H9 (cell line): ENCODE data around the gene PYROXD2. TPM values are rescaled to one million over a fixed set of nuclear protein-coding genes. Genes with fewer than 3 reads are reported as not detected.

Experiments
- DNase-seq: peaks from one replicate; pipeline ENCODE4 v3.0.0-alpha.2; 2017
- H2AFZ ChIP-seq: one replicate; pipeline ENCODE4 v1.6.1; 2013; ENCODE audit warnings: mild to moderate bottlenecking, low read length, control low read depth, moderate library complexity
- H2AK5ac ChIP-seq: 2 replicates; pipeline ENCODE4 v1.6.1; 2013; ENCODE audit warnings: low read length, control low read depth, mixed read lengths; ENCODE audit not compliant: insufficient read length
- H2BK120ac ChIP-seq: one replicate; pipeline ENCODE4 v1.6.1; 2013; ENCODE audit warnings: low read depth, mild to moderate bottlenecking, low read length, control low read depth, inconsistent platforms; ENCODE audit not compliant: poor library complexity, severe bottlenecking
- H2BK12ac ChIP-seq: 2 replicates; pipeline ENCODE4 v1.6.1; 2013; ENCODE audit warnings: low read length, control low read depth, mixed read lengths, low read depth; ENCODE audit not compliant: insufficient read length
- H2BK15ac ChIP-seq: 2 replicates; pipeline ENCODE4 v1.6.1; 2013; ENCODE audit warnings: low read depth, low read length, control low read depth
- H2BK20ac ChIP-seq: one replicate; pipeline ENCODE4 v1.6.1; 2013; ENCODE audit warnings: low read depth, mild to moderate bottlenecking, low read length, control low read depth, inconsistent platforms; ENCODE audit not compliant: poor library complexity, severe bottlenecking
- H2BK5ac ChIP-seq: 2 replicates; pipeline ENCODE4 v1.6.1; 2013; ENCODE audit warnings: low read length, control low read depth, mixed read lengths; ENCODE audit not compliant: insufficient read length
- H3K14ac ChIP-seq: 2 replicates; pipeline ENCODE4 v1.6.1; 2013; ENCODE audit warnings: low read length, control low read depth; ENCODE audit not compliant: insufficient read depth
- H3K18ac ChIP-seq: 2 replicates; pipeline ENCODE4 v1.6.1; 2013; ENCODE audit warnings: low read depth, mild to moderate bottlenecking, mixed read lengths, low read length, control low read depth; ENCODE audit not compliant: insufficient read length
- H3K23ac ChIP-seq: 2 replicates; pipeline ENCODE4 v1.6.1; 2013; ENCODE audit warnings: low read length, control low read depth, mixed read lengths, low read depth; ENCODE audit not compliant: insufficient read length
- H3K23me2 ChIP-seq: 2 replicates; pipeline ENCODE4 v1.6.1; 2013; ENCODE audit warnings: low read depth, mild to moderate bottlenecking, mixed read lengths, low read length, control low read depth; ENCODE audit not compliant: insufficient read length, poor library complexity, severe bottlenecking
- H3K27ac ChIP-seq: 2 replicates; pipeline ENCODE4 v1.5.1; 2013; ENCODE audit warnings: low read length, control low read depth, mixed read lengths, low read depth; ENCODE audit not compliant: insufficient read length
- H3K27me3 ChIP-seq: 2 replicates; pipeline ENCODE4 v1.6.1; 2013; ENCODE audit warnings: low read length, control low read depth, inconsistent platforms; ENCODE audit not compliant: insufficient read depth
- H3K4ac ChIP-seq: 2 replicates; pipeline ENCODE4 v1.6.1; 2013; ENCODE audit warnings: low read depth, mild to moderate bottlenecking, control low read depth, inconsistent platforms, low read length, moderate library complexity
- H3K4me1 ChIP-seq: 2 replicates; pipeline ENCODE4 v1.6.1; 2013; ENCODE audit warnings: low read length, control low read depth, inconsistent platforms; ENCODE audit not compliant: insufficient read depth
- H3K4me2 ChIP-seq: 2 replicates; pipeline ENCODE4 v1.6.1; 2013; ENCODE audit warnings: low read length, control low read depth, mixed read lengths; ENCODE audit not compliant: insufficient read length, insufficient read depth
- H3K56ac ChIP-seq: 2 replicates; pipeline ENCODE4 v1.6.1; 2013; ENCODE audit warnings: low read depth, mild to moderate bottlenecking, mixed read lengths, low read length, control low read depth; ENCODE audit not compliant: insufficient read length
- H3K79me1 ChIP-seq: 2 replicates; pipeline ENCODE4 v1.6.1; 2013; ENCODE audit warnings: low read depth, mild to moderate bottlenecking, moderate library complexity, low read length, control low read depth, inconsistent platforms; ENCODE audit not compliant: insufficient read depth, poor library complexity, severe bottlenecking
- H3K79me2 ChIP-seq: 2 replicates; pipeline ENCODE4 v1.6.1; 2013; ENCODE audit warnings: low read length, control low read depth, inconsistent platforms; ENCODE audit not compliant: insufficient read depth
- H3K9ac ChIP-seq: 2 replicates; pipeline ENCODE4 v1.6.1; 2013; ENCODE audit warnings: low read length, control low read depth, mixed read lengths; ENCODE audit not compliant: insufficient read length; ENCODE audit errors: extremely low read depth
- H3K9me3 ChIP-seq: one replicate; pipeline ENCODE4 v1.6.1; 2013; ENCODE audit warnings: low read depth, low read length, inconsistent platforms; ENCODE audit not compliant: control insufficient read depth
- H3T11ph ChIP-seq: one replicate; pipeline ENCODE4 v1.6.1; 2013; ENCODE audit warnings: mild to moderate bottlenecking, low read length, control low read depth, inconsistent platforms
- H4K20me1 ChIP-seq: one replicate; pipeline ENCODE4 v1.6.1; 2013; ENCODE audit not compliant: control insufficient read depth, insufficient read length, insufficient read depth
- H4K5ac ChIP-seq: 2 replicates; pipeline ENCODE4 v1.6.1; 2013; ENCODE audit warnings: low read depth, mild to moderate bottlenecking, mixed read lengths, low read length, control low read depth; ENCODE audit not compliant: insufficient read length
- H4K8ac ChIP-seq: replicated peaks from 2 replicates; pipeline ENCODE4 v1.6.1; 2013; ENCODE audit warnings: low read length, control low read depth, mixed read lengths, low read depth; ENCODE audit not compliant: insufficient read length
- H4K91ac ChIP-seq: 2 replicates; pipeline ENCODE4 v1.6.1; 2013; ENCODE audit warnings: low read depth, mild to moderate bottlenecking, moderate library complexity, mixed read lengths, low read length, control low read depth; ENCODE audit not compliant: insufficient read length
- H3K27ac Mint-ChIP-seq, 3 experiments: 2 replicates in 2 of 3; 3 replicates in 1 of 3; pipeline ENCODE4 v1.8.0; 2020 to 2021; ENCODE audit warnings: mixed read lengths in 3 of 3, mild to moderate bottlenecking in 1 of 3, moderate library complexity in 1 of 3
- H3K27me3 Mint-ChIP-seq: 2 replicates; pipeline ENCODE4 v1.8.0; 2021; ENCODE audit warnings: low read depth, mild to moderate bottlenecking, moderate library complexity, mixed read lengths
- H3K36me3 Mint-ChIP-seq, 3 experiments: 2 replicates in 2 of 3; 3 replicates in 1 of 3; pipeline ENCODE4 v1.8.0; 2020 to 2021; ENCODE audit warnings: low read depth in 3 of 3, mixed read lengths in 3 of 3; ENCODE audit not compliant: insufficient read depth in 1 of 3
- H3K4me1 Mint-ChIP-seq, 2 experiments: 2 replicates each; pipeline ENCODE4 v1.8.0; 2020; ENCODE audit warnings: mixed read lengths in 2 of 2
- H3K4me3 Mint-ChIP-seq, 2 experiments: 2 replicates in 1 of 2; 3 replicates in 1 of 2; pipeline ENCODE4 v1.8.0; 2020 to 2021; ENCODE audit warnings: mild to moderate bottlenecking in 2 of 2, mixed read lengths in 2 of 2, moderate library complexity in 1 of 2
- H3K9me3 Mint-ChIP-seq, 2 experiments: 2 replicates in 1 of 2; 3 replicates in 1 of 2; pipeline ENCODE4 v1.8.0; 2020; ENCODE audit warnings: mild to moderate bottlenecking in 2 of 2, mixed read lengths in 2 of 2, moderate library complexity in 1 of 2
- WGBS: extraction: QIAGEN DNeasy Blood & Tissue Kit; methylation state at CpG from one replicate; pipeline ENCODE4 v1.1.7; 2013; ENCODE audit warnings: missing lambda C conversion rate, low lambda C conversion rate, mixed read lengths; ENCODE audit not compliant: insufficient read length; ENCODE audit errors: extremely low coverage; 5-methylcytosine and 5-hydroxymethylcytosine counted together
- total RNA-seq: library from RNA; stranded (reverse); gene quantifications from 2 replicates; pipeline ENCODE4 v1.2.1, GENCODE V29; 2021
- TF ChIP-seq, protein P1 (sequence below): fragments of 200-600 bp; sonication (generic); conservative IDR thresholded peaks from 3 replicates; pipeline ENCODE4 v1.8.0; 2021; ENCODE audit warnings: antibody characterized with exemption, mild to moderate bottlenecking

The PYROXD2 gene
- total RNA-seq, 1 experiment from 2014 or later, result 5.3 TPM

DNA sequence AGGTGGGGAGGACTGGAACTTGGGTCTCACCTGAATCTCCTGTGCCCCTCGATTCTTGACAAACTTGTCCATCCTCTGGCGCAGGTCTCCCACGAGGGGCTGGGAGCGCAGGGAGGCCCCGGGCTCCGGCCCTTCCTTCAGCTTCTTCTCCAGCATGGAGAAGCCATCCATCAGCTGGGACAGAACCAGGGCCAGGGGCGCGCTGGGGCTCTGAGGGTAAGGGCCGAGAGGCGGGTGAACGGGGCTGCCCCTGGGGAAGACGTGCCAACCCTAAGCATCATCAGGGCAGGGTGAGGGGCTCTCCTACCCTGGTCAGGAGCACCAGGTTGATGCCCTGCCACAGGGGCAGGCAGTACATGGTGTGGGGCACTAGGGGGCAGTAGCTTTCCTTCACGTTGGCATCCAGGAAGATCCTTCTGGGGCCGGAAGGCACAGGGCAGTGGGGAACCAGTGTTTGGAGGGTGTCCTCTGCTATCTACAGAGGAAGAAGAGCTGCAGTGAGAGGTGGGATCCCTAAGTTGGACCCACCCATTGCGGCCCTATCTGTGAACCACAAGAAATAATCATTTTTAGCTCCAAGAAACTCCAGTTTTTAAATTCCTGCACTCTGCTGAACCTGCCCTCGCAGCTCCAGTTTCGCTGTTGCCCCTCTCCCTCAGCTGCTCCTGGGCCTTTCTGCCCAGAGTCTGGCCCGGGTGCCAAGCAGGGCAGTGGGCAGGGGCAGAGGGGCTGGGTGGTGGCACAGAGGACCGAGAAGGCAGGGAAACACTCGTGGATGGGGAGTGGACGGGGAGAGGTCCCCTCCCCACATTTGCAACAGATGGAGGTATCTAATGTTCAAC, 10.8 kb upstream of the PYROXD2 start:
- TF ChIP-seq, protein P1, sequence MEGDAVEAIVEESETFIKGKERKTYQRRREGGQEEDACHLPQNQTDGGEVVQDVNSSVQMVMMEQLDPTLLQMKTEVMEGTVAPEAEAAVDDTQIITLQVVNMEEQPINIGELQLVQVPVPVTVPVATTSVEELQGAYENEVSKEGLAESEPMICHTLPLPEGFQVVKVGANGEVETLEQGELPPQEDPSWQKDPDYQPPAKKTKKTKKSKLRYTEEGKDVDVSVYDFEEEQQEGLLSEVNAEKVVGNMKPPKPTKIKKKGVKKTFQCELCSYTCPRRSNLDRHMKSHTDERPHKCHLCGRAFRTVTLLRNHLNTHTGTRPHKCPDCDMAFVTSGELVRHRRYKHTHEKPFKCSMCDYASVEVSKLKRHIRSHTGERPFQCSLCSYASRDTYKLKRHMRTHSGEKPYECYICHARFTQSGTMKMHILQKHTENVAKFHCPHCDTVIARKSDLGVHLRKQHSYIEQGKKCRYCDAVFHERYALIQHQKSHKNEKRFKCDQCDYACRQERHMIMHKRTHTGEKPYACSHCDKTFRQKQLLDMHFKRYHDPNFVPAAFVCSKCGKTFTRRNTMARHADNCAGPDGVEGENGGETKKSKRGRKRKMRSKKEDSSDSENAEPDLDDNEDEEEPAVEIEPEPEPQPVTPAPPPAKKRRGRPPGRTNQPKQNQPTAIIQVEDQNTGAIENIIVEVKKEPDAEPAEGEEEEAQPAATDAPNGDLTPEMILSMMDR, result peak; percentile 89
- Histone ChIP-seq H3K23ac (no peak overlapping the region), H3K9ac (no peak overlapping the region), H4K20me1 (no peaks in the 10 kb centered on the region), H2BK15ac (no peak overlapping the region), H3K14ac (no peak overlapping the region), H3K27me3 (no peaks in the 10 kb centered on the region), H3K79me2 (no peaks in the 10 kb centered on the region), H3K9me3 (no peaks in the 10 kb centered on the region), H2BK20ac (no peak overlapping the region), H3K18ac (no peak overlapping the region), H2AK5ac (no peak overlapping the region), H3K56ac (no peak overlapping the region), H2BK12ac (no peak overlapping the region), H3T11ph (no peak overlapping the region), H3K4me2 (no peak overlapping the region), H3K23me2 (no peaks in the 10 kb centered on the region), H3K27ac (no peak overlapping the region), H4K91ac (no peak overlapping the region), H4K5ac (no peak overlapping the region), H3K4me1 (no peaks in the 10 kb centered on the region), H2AFZ (no peak overlapping the region), H4K8ac (no peak overlapping the region), H2BK120ac (no peak overlapping the region), H3K79me1 (no peaks in the 10 kb centered on the region), H2BK5ac (no peak overlapping the region), H3K4ac (no peak overlapping the region)
- Mint-ChIP-seq H3K4me3 (no peak overlapping the region), H3K27ac (no peak overlapping the region), H3K27me3 (no peaks in the 10 kb centered on the region), H3K4me1 (peaks cover 2% of the 10 kb centered on the region in 2 experiments; a peak in 2 of 4 replicates), H3K9me3 (peaks cover 2 to 5% of the 10 kb centered on the region in 2 experiments; a peak in 2 of 5 replicates), H3K36me3 (peaks cover 8 to 20% (median 16%) of the 10 kb centered on the region in 3 experiments)
- peak; percentile 83 for DNase-seq
- WGBS, result no CpG with 5 or more reads among the region's 21 CpGs
